Right cardiac atrium (tissue), 5 donors: ENCODE results near the gene RPS6KB1. TPM values are rescaled to one million over a fixed set of nuclear protein-coding genes. Genes with fewer than 3 reads are reported as not detected.
"Not testable (repeated sequence)": the region's sequence is repeated elsewhere in the genome, so short reads cannot be mapped to it uniquely, and the experiment has no call there.

Source experiments
- ATAC-seq, 2 donors: fragments of 200-7000 bp; cut with Tn5 transposase; one replicate each; pipeline versions ENCODE4 v1.8.0 to v1.9.1; 2020; ENCODE audit warnings: moderate library complexity in 2 of 2, mild to moderate bottlenecking in 1 of 2
- DNase-seq, 3 donors: peaks; one replicate each; pipeline ENCODE4 v3.0.0-alpha.2; 2020
- H3K27ac ChIP-seq: one replicate; pipeline ENCODE4 v1.5.1; 2013; ENCODE audit warnings: mild to moderate bottlenecking, low read length, control low read depth, moderate library complexity
- H3K27me3 ChIP-seq: one replicate; pipeline ENCODE4 v1.6.1; 2013; ENCODE audit not compliant: control insufficient read depth, insufficient read depth
- H3K4me1 ChIP-seq: one replicate; pipeline ENCODE4 v1.6.1; 2013; ENCODE audit warnings: low read length; ENCODE audit not compliant: control insufficient read depth, insufficient read depth
- H3K4me3 ChIP-seq: one replicate; pipeline ENCODE4 v1.5.1; 2013; ENCODE audit warnings: low read length, control low read depth
- H3K9me3 ChIP-seq: one replicate; pipeline ENCODE4 v1.6.1; 2013; ENCODE audit warnings: low read length; ENCODE audit not compliant: control insufficient read depth
- WGBS: extraction: QIAGEN DNeasy Blood & Tissue Kit; methylation state at CpG from one replicate; pipeline ENCODE4 v1.1.7; 2013; 5-methylcytosine and 5-hydroxymethylcytosine counted together
- intact Hi-C, 4 donors: fragments of 100-400 bp; cut with DNase I; formaldehyde crosslinking; loops; one replicate each; pipeline versions ENCODE4 v1.11.0 to v1.14.0; 2022 to 2023
- polyA plus RNA-seq: library from polyadenylated mRNA; stranded (reverse); fragments of 200-250 nt; gene quantifications from one replicate; pipeline ENCODE4 v1.2.3, GENCODE V29; 2013
- total RNA-seq, 4 donors: library from RNA; stranded (reverse); fragmentation: NEBNext Ultra II Directional; extraction: Animal tissue kit (Norgen Biotek cat#: 25700); gene quantifications; one replicate each; pipeline ENCODE4 v1.2.1, GENCODE V29; 2021
- donor health status: healthy with polysubstance abuse.
- donor health status: DM: no; HTN: yes; CAD: no.
- donor health status: DM: no; HTN: no; CAD: no.
- donor health status: DM: no; HTN: yes; CAD: no; lungs with severe emphysema.
- donor health status: DM: yes; HTN: yes; CAD: no.

Gene RPS6KB1
- total and polyA plus RNA-seq, 5 donors, result 7.8 to 31.3 (median 27.4) TPM

DNA sequence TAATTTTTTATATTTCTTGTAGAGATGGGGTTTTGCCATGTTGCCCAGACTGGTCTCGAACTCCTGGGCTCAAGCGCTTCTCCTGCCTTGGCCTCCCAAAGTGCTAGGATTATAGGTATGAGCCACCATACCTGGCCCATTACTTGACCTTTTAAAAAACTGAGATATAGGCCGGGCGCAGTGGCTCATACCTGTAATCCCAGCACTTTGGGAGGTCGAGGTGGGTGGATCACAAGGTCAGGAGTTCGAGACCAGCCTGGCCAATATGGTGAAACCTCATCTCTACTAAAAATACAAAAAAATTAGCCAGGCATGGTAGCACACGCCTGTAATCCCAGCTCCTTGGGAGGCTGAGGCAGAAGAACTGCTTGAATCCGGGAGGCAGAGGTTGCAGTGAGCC lies 19.5 kb upstream of the RPS6KB1 start:
- 98% methylated on average over 8 of the region's 8 CpGs for WGBS

DNA sequence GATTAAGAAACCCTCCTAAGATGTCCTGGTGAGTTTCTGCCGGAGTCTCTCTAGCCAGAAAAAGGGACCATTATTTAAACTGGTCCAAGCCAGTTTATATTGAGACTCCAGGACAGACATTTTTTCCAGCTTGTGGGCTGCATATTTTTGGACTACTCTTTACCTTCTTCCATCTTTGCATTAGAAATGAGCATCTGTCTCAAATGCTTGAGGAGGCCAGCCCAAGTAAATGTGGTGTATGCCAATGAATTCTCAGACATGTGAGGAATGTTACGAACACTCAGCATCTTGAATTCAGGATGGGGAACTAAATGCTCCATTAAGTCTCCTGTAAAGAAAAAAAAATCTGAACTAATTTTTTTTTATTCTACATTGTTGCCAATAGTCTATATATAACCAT lies 18.5 kb upstream of the RPS6KB1 start:
- H3K4me1 ChIP-seq, result no peaks in the 10 kb centered on the region
- 86% methylated on average over 2 of the region's 2 CpGs for WGBS
- H3K9me3 ChIP-seq, result no peaks in the 10 kb centered on the region
- no peak for ATAC-seq
- no peaks in the 10 kb centered on the region for H3K27me3 ChIP-seq
- DNase-seq, result no peak
- H3K4me3 ChIP-seq, result no peak overlapping the region
- H3K27ac ChIP-seq, result no peak overlapping the region
- intact Hi-C loops, result no loop called here

More for the DNA sequence above, 19.5 kb upstream of the RPS6KB1 start:
- ATAC-seq, H3K4me3 ChIP-seq, DNase-seq, H3K27ac ChIP-seq, intact Hi-C loops, H3K27me3 ChIP-seq, H3K9me3 ChIP-seq, H3K4me1 ChIP-seq: not testable (repeated sequence)

DNA sequence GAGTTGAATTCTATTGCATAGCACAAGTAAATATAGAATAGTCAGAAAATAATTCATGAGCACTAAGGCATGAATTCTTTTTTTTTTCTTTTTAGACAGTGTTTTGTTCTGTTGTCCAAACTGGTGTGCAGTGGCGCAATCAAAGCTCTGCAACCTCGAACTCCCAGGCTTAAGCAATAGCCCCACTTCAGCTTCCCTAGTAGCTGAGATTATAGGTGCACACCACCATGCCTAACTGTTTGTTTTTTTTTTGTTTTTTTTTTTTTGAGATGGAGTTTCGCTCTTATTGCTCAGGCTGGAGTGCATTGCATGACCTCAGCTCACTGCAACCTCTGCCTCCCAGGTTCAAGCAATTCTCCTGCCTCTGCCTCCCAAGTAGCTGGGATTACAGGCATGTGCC lies 16.8 kb upstream of the RPS6KB1 start:
- intact Hi-C loops, result no loop called here
- DNase-seq, result no peak
- 91% methylated on average over 3 of the region's 3 CpGs for WGBS
- no peak for ATAC-seq
- H3K27ac ChIP-seq, result no peak overlapping the region
- no peaks in the 10 kb centered on the region for H3K4me1 ChIP-seq
- no peak overlapping the region for H3K4me3 ChIP-seq
- H3K27me3 ChIP-seq, result no peaks in the 10 kb centered on the region
- H3K9me3 ChIP-seq, result no peaks in the 10 kb centered on the region

DNA sequence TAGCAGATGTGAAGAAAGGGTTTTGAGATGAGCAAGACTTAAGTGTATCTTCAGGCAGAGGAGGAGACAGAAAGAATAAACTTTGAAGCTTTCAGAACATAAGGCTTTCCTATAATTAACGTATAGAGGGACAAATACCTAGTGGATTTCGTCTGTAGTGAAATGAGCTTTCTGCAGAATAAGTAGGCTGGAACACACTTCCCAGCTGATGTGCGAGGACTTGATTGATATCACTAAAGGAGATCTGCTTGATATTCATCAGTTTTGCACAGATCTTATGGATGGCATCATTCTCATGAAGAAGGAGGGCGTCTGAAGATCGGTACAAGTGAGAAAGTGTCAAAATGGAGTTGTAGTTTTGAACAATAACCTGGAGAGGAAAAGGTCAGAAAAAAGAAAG lies 15.0 kb upstream of the RPS6KB1 start:
- DNase-seq (no peak), ATAC-seq (no peak)
- WGBS, result 88% methylated on average over 5 of the region's 5 CpGs
- H3K27ac ChIP-seq, result no peak overlapping the region
- no peaks in the 10 kb centered on the region for H3K4me1 ChIP-seq
- H3K9me3 ChIP-seq, result no peaks in the 10 kb centered on the region
- no peaks in the 10 kb centered on the region for H3K27me3 ChIP-seq
- no peak overlapping the region for H3K4me3 ChIP-seq
- intact Hi-C loops, result no loop called here

DNA sequence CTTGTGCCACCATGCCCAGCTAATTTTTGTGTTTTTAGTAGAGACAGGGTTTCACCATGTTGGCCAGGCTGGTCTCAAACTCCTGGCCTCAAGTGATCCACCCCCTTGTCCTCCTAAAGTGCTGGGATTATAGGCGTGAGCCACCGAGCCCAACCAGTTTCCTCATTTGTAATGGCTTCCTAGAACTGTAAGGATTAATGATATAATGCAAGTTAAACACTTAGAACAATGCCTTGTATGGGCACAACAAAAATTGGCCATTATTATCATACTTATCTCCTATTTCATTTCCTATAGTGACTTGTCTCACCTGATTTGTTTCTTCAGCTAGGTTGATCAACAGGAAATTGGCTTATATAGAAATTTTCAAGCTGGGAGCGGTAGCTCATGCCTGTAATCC lies 14.3 kb upstream of the RPS6KB1 start:
- intact Hi-C loops, result no loop called here
- WGBS, result 88% methylated on average over 3 of the region's 3 CpGs

DNA sequence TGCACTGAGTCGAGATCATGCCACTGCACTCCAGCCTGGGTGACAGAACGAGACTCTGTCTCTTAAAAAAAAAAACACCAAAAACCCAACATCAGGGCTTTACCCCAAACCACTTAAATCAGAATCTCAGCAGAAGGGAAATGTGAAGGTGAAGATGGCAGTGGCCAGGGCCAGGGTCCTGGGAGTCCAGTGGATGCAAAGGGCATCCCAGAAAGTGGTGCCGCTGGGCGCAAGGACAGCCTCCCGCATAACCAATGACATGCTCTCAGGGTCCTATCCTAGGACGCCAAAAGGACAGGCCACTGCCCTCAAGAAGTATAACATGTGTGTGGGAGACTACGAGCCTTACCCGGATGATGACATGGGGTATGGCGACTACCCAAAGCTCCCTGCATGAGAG lies 8.1 kb upstream of the RPS6KB1 start:
- H3K4me1 ChIP-seq, result no peaks in the 10 kb centered on the region
- no peak for ATAC-seq
- H3K4me3 ChIP-seq, result no peak overlapping the region
- no peak overlapping the region for H3K27ac ChIP-seq
- no peaks in the 10 kb centered on the region for H3K27me3 ChIP-seq
- no peak for DNase-seq
- no peaks in the 10 kb centered on the region for H3K9me3 ChIP-seq
- intact Hi-C loops, result no loop called here
- WGBS, result 94% methylated on average over 9 of the region's 9 CpGs

More for the DNA sequence above, 14.3 kb upstream of the RPS6KB1 start:
- DNase-seq, result no peak
- no peak overlapping the region for H3K27ac ChIP-seq
- H3K27me3 ChIP-seq, result no peaks in the 10 kb centered on the region
- H3K4me3 ChIP-seq, result no peak overlapping the region
- no peaks in the 10 kb centered on the region for H3K4me1 ChIP-seq
- ATAC-seq, result no peak
- H3K9me3 ChIP-seq, result no peaks in the 10 kb centered on the region

DNA sequence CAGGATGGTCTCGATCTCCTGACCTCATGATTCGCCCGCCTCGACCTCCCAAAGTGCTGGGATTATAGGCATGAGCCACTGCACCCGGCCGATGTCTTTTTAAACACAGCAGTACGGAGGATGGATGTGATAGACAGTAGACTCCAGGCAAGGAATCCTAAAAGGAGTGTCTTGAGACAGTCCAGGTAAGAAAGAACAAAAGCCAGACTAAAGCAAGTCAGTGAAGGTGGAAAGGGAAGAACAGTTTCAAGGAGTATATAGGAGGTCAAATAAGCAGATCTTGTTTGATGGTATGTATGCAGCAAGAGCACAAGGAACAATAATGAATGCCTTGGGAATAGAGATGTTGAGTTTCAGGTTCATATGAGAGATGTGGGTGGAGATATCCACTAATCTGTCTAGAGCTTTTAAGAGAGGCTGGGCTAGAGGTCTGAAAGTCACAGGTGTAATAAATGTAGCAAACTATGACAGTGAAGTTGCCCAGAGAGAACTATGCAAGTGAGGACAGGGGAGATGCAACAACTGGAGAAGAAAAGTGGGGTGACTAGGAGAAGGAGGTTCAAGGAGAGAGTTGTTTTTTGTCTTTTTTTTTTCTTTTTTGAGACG lies 4.7 kb upstream of the RPS6KB1 start:
- Histone ChIP-seq H3K27ac (no peak overlapping the region), H3K27me3 (no peaks in the 10 kb centered on the region), H3K4me3 (no peak overlapping the region), H3K4me1 (no peaks in the 10 kb centered on the region), H3K9me3 (no peaks in the 10 kb centered on the region)
- DNase-seq (no peak), ATAC-seq (no peak)
- 97% methylated on average over 8 of the region's 8 CpGs for WGBS
- intact Hi-C loops, result no loop called here

DNA sequence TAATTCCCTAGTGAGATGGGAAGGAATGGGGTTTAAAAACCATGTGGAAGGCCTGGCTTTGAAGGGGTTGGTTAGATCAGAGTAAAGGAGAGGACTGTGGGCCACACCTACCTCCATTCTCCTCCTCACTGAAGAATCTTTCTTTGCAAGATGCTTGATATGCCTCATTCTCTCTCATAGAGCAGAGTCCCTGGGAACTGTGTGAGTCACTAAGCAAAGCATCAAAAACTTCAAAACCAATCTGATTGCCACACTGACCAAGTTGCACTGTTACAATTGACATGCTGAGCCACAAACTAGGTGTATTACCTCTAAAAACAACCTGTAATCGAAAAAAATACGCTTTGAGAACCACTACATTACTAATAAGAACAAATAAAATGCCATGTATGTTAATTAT lies 2.2 kb upstream of the RPS6KB1 start:
- Histone ChIP-seq H3K27me3 (no peaks in the 10 kb centered on the region), H3K9me3 (no peaks in the 10 kb centered on the region), H3K27ac (no peak overlapping the region), H3K4me1 (no peaks in the 10 kb centered on the region), H3K4me3 (no peak overlapping the region)
- WGBS, result 99% methylated on average over 2 of the region's 2 CpGs
- no peak for ATAC-seq
- intact Hi-C loops, result no loop called here
- no peak for DNase-seq

DNA sequence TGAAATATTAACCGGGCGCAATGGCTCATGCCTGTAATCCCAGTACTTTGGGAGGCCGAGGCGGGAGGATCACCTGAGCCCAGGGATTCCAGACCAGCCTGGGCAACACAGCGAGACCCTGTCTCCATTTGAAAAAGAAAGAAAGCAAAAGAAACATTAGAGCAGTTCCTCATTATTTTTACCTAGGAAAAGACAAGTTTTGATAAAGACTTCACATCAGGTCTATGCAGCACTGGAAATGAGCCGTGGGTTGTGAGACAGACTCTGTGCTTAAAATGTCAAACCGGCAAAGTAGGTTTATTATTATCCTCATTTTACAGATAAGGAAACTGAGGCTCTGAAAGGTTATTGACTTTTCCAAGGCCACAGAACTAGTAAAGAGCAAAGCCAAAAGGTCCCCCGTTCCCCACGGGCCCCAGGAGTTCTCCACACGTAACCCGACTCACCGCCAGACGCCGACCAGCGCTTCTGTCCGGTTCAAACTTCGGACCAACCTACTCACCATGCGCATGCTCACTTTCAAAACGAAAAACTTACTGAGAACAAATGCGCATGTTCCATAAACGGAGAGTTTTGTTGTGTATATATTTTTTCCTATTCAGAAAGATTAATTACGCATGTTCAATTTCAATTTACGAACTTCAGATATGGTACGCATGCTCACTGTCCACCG lies 534 bp upstream of the RPS6KB1 start:
- no peaks in the 10 kb centered on the region for H3K4me1 ChIP-seq
- WGBS, result 9% methylated on average over 25 of the region's 25 CpGs
- intact Hi-C loops, result no loop called here
- no peaks in the 10 kb centered on the region for H3K9me3 ChIP-seq
- peak overlapping the region; percentile 83 for H3K4me3 ChIP-seq
- DNase-seq, result no peak
- no peaks in the 10 kb centered on the region for H3K27me3 ChIP-seq
- peak; percentile 76 to 79 for ATAC-seq
- no peak overlapping the region for H3K27ac ChIP-seq

DNA sequence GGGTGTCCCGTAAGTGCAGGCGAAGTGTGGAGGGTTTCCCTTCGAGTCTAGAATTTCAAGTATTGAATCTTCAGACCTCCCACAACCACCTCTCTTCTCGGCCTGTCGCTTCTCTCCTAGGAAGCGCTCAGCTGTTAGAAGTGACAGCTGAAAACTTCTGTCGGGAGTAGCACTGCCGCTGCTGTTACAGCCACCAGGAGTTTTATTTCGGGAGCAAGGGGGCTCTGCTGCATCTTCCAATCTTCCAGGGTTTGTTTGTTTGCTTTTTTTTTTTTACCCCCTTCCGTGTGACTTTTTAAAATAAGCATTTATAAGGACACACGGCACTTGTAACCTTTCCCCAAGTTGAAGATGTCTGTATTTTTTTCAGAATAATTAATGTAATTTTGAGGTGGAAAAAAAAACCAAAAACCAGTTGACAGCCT lies 767 bp downstream of the RPS6KB1 start:
- intact Hi-C loops, result no loop called here
- DNase-seq (no peak), ATAC-seq (peak in 1 of 2 donors; percentile 3)
- Histone ChIP-seq H3K27me3 (no peaks in the 10 kb centered on the region), H3K9me3 (no peaks in the 10 kb centered on the region), H3K27ac (peak overlapping the region; percentile 40), H3K4me3 (peak overlapping the region; percentile 92), H3K4me1 (no peaks in the 10 kb centered on the region)
- WGBS, result under 1% methylated on average over 11 of the region's 11 CpGs

DNA sequence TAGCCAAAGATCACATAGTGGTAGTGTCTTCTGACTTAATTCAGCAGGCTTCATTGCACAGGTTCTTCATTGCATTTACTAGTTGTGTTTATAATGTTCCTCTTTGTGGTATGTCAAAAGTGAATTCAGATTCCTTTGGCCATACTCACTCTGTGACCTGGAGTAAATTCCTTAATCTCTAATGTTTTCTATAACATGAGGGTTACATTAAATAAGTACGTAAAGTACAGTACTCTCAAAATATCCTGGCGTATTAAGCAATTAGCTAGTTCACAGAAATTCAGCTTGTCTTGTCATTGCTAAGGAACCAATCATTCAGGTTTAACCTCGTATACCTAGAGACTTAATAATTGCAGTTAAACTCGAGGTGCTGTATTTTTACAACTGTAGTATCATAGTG lies 4.2 kb downstream of the RPS6KB1 start:
- H3K4me1 ChIP-seq, result no peaks in the 10 kb centered on the region
- no peak overlapping the region for H3K4me3 ChIP-seq
- intact Hi-C loops, result no loop called here
- 88% methylated on average over 4 of the region's 4 CpGs for WGBS
- no peaks in the 10 kb centered on the region for H3K27me3 ChIP-seq
- DNase-seq (no peak), ATAC-seq (no peak)
- H3K9me3 ChIP-seq, result no peaks in the 10 kb centered on the region
- no peak overlapping the region for H3K27ac ChIP-seq
